GM19438 (cell line): Measurements from ENCODE around the gene TBX1.

ENCODE experiments used
- ATAC-seq: cut with Tn5 transposase; IDR thresholded peaks from one replicate; pipeline ENCODE4 v1.9.1; 2021; ENCODE audit warnings: low read depth; ENCODE audit not compliant: unreplicated experiment

The TBX1 gene

DNA sequence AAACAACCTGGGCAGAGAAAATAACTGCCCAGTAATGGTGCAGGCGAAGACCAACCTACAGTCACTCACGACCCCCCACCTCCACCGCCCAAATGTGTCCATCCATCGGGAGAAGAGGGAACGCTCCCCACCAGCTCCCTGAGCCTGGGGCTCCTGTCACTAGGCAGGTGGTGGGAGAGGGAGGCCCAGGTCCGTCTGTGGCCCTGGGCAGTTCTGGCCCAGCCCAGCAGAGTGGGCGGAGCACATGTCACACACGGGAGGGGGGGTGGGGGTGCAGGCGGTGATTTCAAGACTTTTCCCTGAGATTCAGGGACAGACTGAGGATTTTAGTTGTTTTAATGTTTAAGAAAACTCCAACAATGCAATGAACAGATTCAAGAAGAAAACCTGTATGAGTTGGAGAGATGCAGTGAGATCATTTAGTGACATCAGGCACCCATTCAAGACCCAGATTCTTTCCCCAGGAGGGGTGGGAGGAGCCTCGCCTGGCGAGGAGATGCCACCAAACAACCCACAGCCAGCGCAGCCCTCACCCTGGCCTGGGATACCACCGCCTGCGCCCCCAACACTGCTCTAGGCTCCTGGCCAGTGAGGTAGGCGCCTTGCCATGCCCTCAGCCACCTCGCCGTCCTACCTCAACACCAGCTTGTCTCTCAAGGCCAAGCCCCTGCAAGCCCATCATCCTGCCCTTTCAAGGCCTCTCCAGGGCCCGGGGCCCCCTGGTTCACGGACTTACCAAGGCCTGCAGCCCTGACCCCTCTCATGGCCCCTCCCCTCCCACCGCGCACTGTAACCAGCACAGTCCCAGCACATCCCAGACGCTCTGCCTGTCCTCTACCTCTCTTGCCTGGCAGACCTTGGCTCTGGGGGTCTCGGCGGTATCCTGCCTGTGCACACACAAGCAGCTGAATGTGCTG, 36.8 kb downstream of the TBX1 start:
- no peak for ATAC-seq

GRCh38 chr22:19798003-19798665, 37.6 kb downstream of the TBX1 start:
- ATAC-seq: no peak

DNA sequence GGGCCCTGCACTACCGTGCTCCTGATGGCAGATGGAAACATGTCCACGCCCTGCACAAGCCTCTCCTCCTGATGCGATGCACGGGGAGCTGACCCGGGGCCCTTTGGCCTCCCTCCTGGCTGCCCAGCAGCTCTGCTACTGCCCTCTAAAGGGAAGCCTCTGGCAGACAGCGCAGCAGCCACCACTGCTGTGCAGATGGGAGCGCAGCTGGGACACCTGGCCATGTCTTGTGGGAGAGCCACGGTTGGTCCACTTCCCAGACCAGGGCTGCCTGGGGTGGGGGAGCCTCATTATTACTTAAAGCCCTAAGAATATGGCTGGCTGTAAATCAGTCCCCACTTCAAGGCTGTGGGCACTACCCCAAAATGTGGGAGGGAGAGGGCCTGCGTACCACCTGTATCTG, 38.3 kb downstream of the TBX1 start:
- no peak for ATAC-seq

GRCh38 chr22:19799322-19800190, 39.0 kb downstream of the TBX1 start:
- no peak for ATAC-seq

GRCh38 chr22:19800306-19800705, 39.7 kb downstream of the TBX1 start:
- no peak for ATAC-seq

DNA sequence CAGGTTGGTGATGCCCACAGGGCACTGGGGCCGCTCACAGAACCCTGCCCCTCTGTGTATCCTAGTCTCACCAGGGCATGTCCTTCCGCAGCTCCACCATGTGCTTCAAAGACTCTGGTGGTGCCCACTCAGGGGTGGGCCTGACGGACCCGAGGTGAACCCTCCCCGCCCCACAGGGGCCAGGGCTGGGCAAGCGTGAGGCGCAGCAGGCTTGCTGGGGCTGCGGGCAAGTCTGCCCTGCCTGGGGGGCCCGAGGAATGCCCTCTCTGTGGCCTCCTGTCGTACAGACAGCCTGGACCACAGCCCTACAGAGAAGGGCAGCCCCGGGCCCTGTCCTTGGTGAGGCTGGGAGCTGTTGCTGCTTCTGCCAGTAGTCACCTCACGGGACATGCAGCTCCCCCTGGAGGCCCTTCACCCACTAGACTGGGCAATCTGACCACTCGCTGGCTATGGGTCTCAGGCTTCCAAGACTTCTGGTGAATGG, 40.2 kb downstream of the TBX1 start:
- ATAC-seq: no peak

DNA sequence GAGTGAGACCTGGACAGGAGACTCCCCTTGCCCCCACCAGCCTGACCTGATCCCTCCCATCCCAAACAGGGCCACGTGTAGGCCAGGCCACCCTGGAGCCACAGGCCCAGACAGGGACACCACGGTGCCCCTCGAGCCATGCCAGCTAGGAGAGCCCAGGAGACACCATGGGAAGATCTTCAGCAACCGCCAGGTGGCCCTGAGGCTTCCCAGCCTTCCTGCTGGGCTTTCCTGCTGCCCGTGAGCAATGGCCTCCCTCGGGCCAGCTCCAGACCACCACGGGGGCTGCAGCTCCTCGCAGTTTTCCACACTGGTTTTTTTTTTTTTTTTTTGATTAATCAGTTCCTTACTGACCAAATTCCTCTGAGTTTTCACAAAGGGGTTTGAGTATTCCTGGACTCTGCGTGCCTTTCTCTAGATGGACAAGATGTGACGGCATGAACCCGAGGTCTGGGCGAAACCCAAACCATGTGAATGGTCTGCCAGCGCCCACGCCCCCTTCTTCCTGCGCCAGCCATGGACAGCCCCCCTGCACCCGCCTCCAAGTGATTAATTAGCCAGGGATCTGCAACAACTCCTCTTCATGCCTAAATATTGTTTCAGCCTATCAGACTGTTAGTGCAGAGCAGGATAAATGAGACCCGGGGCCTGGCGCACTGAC, 40.9 kb downstream of the TBX1 start:
- ATAC-seq: no peak

GRCh38 chr22:19802001-19802893, 41.7 kb downstream of the TBX1 start:
- ATAC-seq: no peak

- no peak for ATAC-seq
Observed at GRCh38 chr22:19802894-19803735, 42.5 kb downstream of the TBX1 start.

GRCh38 chr22:19803736-19804267, 43.2 kb downstream of the TBX1 start:
- no peak for ATAC-seq

DNA sequence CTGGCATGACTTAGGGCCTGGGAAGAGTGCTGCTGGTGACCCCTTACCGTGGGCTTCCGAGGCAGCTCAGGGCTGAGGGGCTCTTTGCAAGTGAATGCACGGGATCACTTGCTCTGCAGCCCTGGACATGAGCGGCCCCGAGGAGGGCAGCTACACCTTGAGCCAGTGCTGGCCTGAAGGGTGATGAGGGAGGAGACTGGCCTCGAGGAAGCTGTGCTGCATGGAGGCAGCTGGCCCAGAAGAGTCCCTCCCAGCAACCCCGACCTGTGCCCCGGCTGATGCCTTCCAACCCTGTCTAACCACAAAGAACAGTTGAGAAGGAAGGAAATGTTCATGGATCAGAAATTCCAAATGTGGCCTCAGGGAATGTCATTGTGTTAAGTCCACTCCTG, 45.2 kb downstream of the TBX1 start:
- no peak for ATAC-seq

DNA sequence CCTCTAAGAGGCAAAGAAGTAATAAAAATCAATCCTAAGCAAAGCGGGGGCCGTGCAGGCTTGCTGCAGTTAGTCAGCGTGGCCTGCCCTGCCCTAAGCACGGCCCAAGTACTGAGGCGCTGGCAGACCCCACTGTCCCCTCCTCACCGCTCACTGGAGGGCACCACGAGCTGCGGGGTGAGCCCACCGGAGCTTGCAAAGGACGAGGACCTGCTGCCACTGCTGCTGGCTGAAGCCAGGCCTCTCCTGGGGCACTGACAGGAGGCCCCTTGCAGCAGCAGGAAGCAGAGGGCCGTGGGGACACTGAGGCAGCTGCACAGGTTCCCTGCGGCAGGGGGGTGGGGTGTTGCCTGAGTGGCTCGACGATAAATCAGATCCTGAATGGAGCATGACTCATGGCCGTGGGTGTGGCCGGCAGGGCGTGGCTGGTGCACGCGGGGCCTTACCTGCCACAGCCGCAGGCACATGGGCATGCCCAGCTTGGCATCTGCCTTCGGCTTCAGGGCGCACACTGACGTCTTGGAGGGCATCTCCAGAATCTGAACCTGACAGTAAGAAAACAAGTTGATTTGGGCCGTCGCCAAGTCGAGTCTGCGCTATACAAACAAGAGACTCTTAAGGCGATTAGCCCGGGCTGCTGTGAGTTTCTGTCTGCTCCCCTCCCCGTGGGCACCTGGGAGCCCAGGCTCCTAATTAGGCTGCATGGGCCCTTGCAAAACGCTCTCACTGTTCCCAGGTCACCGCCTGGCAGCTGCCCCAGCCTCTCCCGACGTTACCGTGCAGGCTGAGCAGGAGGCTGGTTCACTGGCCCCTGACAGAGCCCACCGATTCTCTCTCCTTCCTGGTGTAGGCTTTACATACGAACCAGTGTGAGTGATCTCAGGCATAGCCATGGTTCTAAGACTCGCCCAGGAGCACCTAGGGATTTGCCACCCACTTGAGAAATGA, 45.9 kb downstream of the TBX1 start:
- ATAC-seq: no peak

DNA sequence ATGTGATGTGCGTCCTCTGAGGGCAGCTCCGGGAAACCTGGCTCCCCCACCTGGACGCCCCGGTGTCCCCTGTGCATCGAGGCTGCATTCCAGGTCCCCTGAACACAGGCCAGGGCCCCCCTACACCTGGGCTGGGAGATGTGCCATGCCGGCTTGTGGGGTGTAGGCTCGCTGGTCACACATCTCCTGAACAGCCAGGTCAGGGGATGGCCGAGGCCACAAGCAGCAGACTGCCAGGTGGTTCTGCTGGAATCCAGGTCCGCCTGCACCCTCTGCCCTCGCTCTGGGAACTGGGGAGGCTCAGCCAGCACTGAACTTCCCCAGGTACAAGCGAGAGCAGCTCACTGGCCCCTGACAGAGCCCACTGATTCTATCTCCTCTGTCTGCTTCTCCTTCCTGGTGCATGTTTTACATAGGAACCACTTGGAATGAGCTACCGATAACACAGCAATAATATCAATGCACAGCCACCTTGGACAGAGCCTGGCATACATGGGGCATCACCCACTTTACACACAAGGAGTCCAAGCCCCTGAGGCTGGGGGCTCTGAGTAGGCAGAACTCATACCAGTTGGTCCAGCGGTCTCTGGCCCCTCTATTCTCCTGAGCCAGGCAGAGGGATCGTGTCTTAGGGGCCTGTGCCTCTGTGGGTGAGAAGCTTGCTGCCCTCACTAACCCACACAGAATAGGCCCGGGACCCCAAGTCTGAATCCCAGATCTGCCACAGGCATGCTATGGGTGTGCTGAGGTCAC, 46.8 kb downstream of the TBX1 start:
- no peak for ATAC-seq

GRCh38 chr22:19807914-19808872, 47.6 kb downstream of the TBX1 start:
- no peak for ATAC-seq

GRCh38 chr22:19808873-19809478, 48.4 kb downstream of the TBX1 start:
- no peak for ATAC-seq
